Endothelial cell (in vitro differentiated cells): ENCODE measurements around the gene PRDM15. TPM values are rescaled to one million over a fixed set of nuclear protein-coding genes. Genes with fewer than 3 reads are reported as not detected.

Experiments used
- DNase-seq: peaks from one replicate; pipeline ENCODE4 v3.0.0; 2021; ENCODE audit warnings: low spot score
- H3K27ac Mint-ChIP-seq: one replicate; pipeline ENCODE4 v1.8.0; 2021; ENCODE audit warnings: mixed read lengths, inconsistent platforms; ENCODE audit not compliant: unreplicated experiment
- H3K27me3 Mint-ChIP-seq: one replicate; pipeline ENCODE4 v1.8.0; 2021; ENCODE audit warnings: mild to moderate bottlenecking, moderate library complexity, mixed read lengths, inconsistent platforms; ENCODE audit not compliant: unreplicated experiment
- H3K36me3 Mint-ChIP-seq: one replicate; pipeline ENCODE4 v1.8.0; 2021; ENCODE audit warnings: mild to moderate bottlenecking, low read depth, mixed read lengths, inconsistent platforms; ENCODE audit not compliant: unreplicated experiment
- H3K4me1 Mint-ChIP-seq: one replicate; pipeline ENCODE4 v1.8.0; 2021; ENCODE audit warnings: mild to moderate bottlenecking, mixed read lengths, inconsistent platforms; ENCODE audit not compliant: unreplicated experiment
- H3K4me3 Mint-ChIP-seq: one replicate; pipeline ENCODE4 v1.8.0; 2021; ENCODE audit warnings: mild to moderate bottlenecking, mixed read lengths, inconsistent platforms; ENCODE audit not compliant: unreplicated experiment
- H3K9me3 Mint-ChIP-seq: one replicate; pipeline ENCODE4 v1.8.0; 2021; ENCODE audit warnings: mixed read lengths, inconsistent platforms; ENCODE audit not compliant: unreplicated experiment
- CTCF ChIP-seq: fragments of 200-600 bp; sonication (generic); IDR thresholded peaks from one replicate; pipeline ENCODE4 v1.5.0; 2021; ENCODE audit warnings: antibody characterized with exemption; ENCODE audit not compliant: unreplicated experiment
- total RNA-seq: library from RNA; stranded (reverse); fragmentation: NEBNext Ultra II Directional; extraction: Animal tissue kit (Norgen Biotek cat#: 25700); gene quantifications from one replicate; pipeline ENCODE4 v1.2.1, GENCODE V29; 2021; ENCODE audit not compliant: unreplicated experiment

Gene PRDM15
- total RNA-seq, 1 donor from 2014 or later = 7.5 TPM

- Mint-ChIP-seq H3K27ac (no peak overlapping the region), H3K4me1 (peaks cover 3% of the 10 kb centered on the region), H3K9me3 (no peaks in the 10 kb centered on the region), H3K27me3 (peaks cover 11% of the 10 kb centered on the region), H3K36me3 (peaks cover 9% of the 10 kb centered on the region), H3K4me3 (no peak overlapping the region)
- no peak for DNase-seq
- no peak for TF ChIP-seq CTCF
Observed at GRCh38 chr21:41875086-41875485, 4.1 kb downstream of the PRDM15 start.

- Mint-ChIP-seq H3K9me3 (no peaks in the 10 kb centered on the region), H3K36me3 (peaks cover 9% of the 10 kb centered on the region), H3K4me1 (peaks cover under 1% of the 10 kb centered on the region), H3K27ac (no peak overlapping the region), H3K27me3 (peaks cover 8% of the 10 kb centered on the region), H3K4me3 (no peak overlapping the region)
- TF ChIP-seq CTCF = no peak
- no peak for DNase-seq
Observed at GRCh38 chr21:41874611-41875010, 4.5 kb downstream of the PRDM15 start.

GRCh38 chr21:41873426-41873825, 5.7 kb downstream of the PRDM15 start:
- no peak overlapping the region for H3K4me3 Mint-ChIP-seq
- no peak overlapping the region for H3K27ac Mint-ChIP-seq
- no peaks in the 10 kb centered on the region for H3K9me3 Mint-ChIP-seq
- H3K4me1 Mint-ChIP-seq = no peaks in the 10 kb centered on the region
- H3K27me3 Mint-ChIP-seq = peaks cover 8% of the 10 kb centered on the region
- no peak for DNase-seq
- no peak for TF ChIP-seq CTCF
- H3K36me3 Mint-ChIP-seq = peaks cover 9% of the 10 kb centered on the region

GRCh38 chr21:41873005-41873404, 6.1 kb downstream of the PRDM15 start:
- H3K4me3 Mint-ChIP-seq = no peak overlapping the region
- DNase-seq = no peak
- H3K27ac Mint-ChIP-seq = no peak overlapping the region
- TF ChIP-seq CTCF = no peak
- H3K9me3 Mint-ChIP-seq = no peaks in the 10 kb centered on the region
- peaks cover 6% of the 10 kb centered on the region for H3K27me3 Mint-ChIP-seq
- H3K36me3 Mint-ChIP-seq = peaks cover 9% of the 10 kb centered on the region
- no peaks in the 10 kb centered on the region for H3K4me1 Mint-ChIP-seq

- DNase-seq = no peak
- TF ChIP-seq CTCF = no peak
- H3K4me1 Mint-ChIP-seq = no peaks in the 10 kb centered on the region
- no peaks in the 10 kb centered on the region for H3K9me3 Mint-ChIP-seq
- H3K27ac Mint-ChIP-seq = no peak overlapping the region
- H3K27me3 Mint-ChIP-seq = no peaks in the 10 kb centered on the region
- peaks cover 4% of the 10 kb centered on the region for H3K36me3 Mint-ChIP-seq
- no peak overlapping the region for H3K4me3 Mint-ChIP-seq
Observed at GRCh38 chr21:41871293-41872030, 7.7 kb downstream of the PRDM15 start.
